Skeletal muscle tissue (tissue), 4 donors: ENCODE data around the gene TFDP2. TPM values are rescaled to one million over a fixed set of nuclear protein-coding genes. Genes with fewer than 3 reads are reported as not detected.
"Not testable (repeated sequence)": the region's sequence is repeated elsewhere in the genome, so short reads cannot be mapped to it uniquely, and the experiment has no call there.

Source experiments
- H3K27ac ChIP-seq: one replicate; pipeline ENCODE4 v1.7.0; 2013; ENCODE audit warnings: mild to moderate bottlenecking, low read depth, low read length, inconsistent platforms
- H3K27me3 ChIP-seq, 3 donors: one replicate each; pipeline ENCODE4 v1.7.0; 2013; ENCODE audit warnings: low read length in 3 of 3; ENCODE audit not compliant: control insufficient read depth in 3 of 3, insufficient read depth in 3 of 3
- H3K36me3 ChIP-seq, 3 donors: one replicate each; pipeline ENCODE4 v1.7.0; 2013; ENCODE audit warnings: low read length in 3 of 3; ENCODE audit not compliant: control insufficient read depth in 3 of 3, insufficient read depth in 3 of 3
- H3K4me1 ChIP-seq, 3 donors: one replicate each; pipeline ENCODE4 v1.7.0; 2013; ENCODE audit warnings: low read length in 3 of 3, mild to moderate bottlenecking in 3 of 3; ENCODE audit not compliant: control insufficient read depth in 3 of 3, insufficient read depth in 3 of 3
- H3K4me3 ChIP-seq, 3 donors: one replicate each; pipeline ENCODE4 v1.7.0; 2013; ENCODE audit warnings: low read length in 3 of 3
- H3K9ac ChIP-seq, 3 donors: one replicate each; pipeline ENCODE4 v1.7.0; 2013; ENCODE audit warnings: low read length in 3 of 3, mild to moderate bottlenecking in 3 of 3, moderate library complexity in 2 of 3, low read depth in 1 of 3
- H3K9me3 ChIP-seq, 3 donors: one replicate each; pipeline ENCODE4 v1.7.0; 2013; ENCODE audit warnings: low read length in 3 of 3; ENCODE audit not compliant: control insufficient read depth in 3 of 3
- total RNA-seq: library from RNA; depleted of rRNA; stranded (reverse); fragments of >200 nt; gene quantifications from one replicate; pipeline ENCODE4 v1.2.3, GENCODE V29; 2014
- donor health status: Osteomylitis.

Gene TFDP2
- total RNA-seq, 1 donor from 2014 or later, result 29.2 TPM

DNA sequence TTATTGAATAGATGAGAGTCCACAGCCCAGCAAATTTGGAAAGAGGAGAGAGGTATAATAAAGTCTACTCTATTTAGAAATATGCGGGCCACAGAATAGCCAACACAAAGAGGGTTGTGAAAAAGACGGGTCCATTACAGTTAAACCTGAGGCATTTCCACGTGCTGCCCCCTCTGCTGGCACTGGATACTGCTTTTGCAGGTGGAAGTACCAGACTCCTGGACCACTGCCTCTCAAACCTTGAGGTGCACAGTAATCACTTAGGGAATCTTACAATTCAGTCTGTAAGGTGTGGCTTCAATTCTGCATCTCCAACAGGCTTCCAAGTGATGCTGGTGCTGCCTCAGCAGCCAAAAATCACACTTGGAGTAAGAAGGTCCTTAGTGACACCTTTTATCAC is 3.0 kb upstream of the TFDP2 start:
- H3K36me3 ChIP-seq, result no peaks in the 10 kb centered on the region
- H3K4me3 ChIP-seq, result no peak overlapping the region
- no peaks in the 10 kb centered on the region for H3K27me3 ChIP-seq
- H3K4me1 ChIP-seq, result peaks cover 12 to 14% (median 13%) of the 10 kb centered on the region in 3 donors
- H3K9ac ChIP-seq, result no peak overlapping the region
- no peaks in the 10 kb centered on the region for H3K9me3 ChIP-seq
- H3K27ac ChIP-seq, result no peak overlapping the region

DNA sequence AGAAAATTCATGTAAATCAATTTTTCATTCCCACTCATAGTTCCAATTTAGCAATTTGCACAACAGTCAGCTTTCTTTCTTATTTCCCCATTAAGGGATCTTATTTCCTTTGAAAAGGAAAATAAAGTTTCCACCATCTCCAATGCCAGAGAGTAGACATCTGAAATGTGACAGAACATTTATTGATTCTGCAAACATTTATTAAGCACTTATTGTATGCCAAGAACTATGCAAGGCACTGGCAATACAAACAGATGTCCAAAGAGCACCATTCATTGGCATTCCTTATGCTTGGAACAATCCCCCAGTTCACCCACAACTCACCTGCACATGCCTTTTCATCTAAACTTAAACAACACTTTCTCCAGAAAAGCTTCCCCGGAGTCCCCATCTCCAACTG is 2.5 kb upstream of the TFDP2 start:
- Histone ChIP-seq H3K4me3 (no peak overlapping the region), H3K4me1 (peaks cover 14 to 15% (median 15%) of the 10 kb centered on the region in 3 donors), H3K36me3 (no peaks in the 10 kb centered on the region), H3K9me3 (no peaks in the 10 kb centered on the region), H3K27ac (no peak overlapping the region), H3K9ac (no peak overlapping the region), H3K27me3 (no peaks in the 10 kb centered on the region)

DNA sequence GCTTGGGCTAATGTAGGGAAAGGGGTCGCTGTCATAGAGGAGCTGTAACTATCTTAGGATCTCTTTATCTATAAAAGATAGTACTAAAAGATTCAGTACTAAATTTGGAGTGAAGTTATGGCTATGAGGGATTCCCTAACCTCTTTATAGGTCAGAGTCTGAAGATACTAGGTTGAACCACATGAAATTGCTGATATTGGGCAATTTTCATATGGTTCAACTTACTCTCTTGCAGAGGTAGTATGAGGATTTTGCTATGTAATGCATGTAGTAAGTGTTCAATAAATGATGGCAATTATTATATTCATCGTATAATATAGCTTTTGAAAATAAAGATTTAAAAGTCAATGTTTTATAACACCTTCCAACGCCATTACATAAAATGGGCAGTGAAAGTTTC is 1.9 kb upstream of the TFDP2 start:
- no peaks in the 10 kb centered on the region for H3K27me3 ChIP-seq
- no peak overlapping the region for H3K27ac ChIP-seq

DNA sequence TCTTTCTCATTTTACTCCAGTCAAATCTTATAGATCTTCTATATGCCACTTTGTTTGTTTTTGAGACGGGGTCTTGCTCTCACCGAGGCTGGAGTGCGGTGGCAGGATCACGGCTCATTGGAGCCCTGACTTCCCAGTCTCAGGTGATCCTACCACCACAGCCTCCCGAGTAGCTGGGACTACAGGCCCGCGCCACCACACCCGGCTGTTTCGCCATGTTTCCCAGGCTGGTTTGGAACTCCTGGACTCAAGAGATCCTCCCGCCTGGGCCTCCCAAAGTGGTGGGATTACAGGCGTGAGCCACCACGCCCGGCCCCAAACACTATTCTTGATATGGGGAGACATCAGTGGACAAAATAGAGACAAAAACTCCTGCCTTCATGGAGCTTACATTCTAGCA is 927 bp upstream of the TFDP2 start:
- Histone ChIP-seq H3K4me1 (peaks cover 14 to 15% (median 15%) of the 10 kb centered on the region in 3 donors), H3K9ac (no peak overlapping the region), H3K36me3 (no peaks in the 10 kb centered on the region), H3K4me3 (no peak overlapping the region), H3K27me3 (no peaks in the 10 kb centered on the region), H3K27ac (no peak overlapping the region), H3K9me3 (no peaks in the 10 kb centered on the region)

More for the DNA sequence above, 1.9 kb upstream of the TFDP2 start:
- no peaks in the 10 kb centered on the region for H3K9me3 ChIP-seq
- H3K4me3 ChIP-seq, result no peak overlapping the region
- no peaks in the 10 kb centered on the region for H3K36me3 ChIP-seq
- H3K4me1 ChIP-seq, result peaks cover 14 to 15% (median 15%) of the 10 kb centered on the region in 3 donors
- no peak overlapping the region for H3K9ac ChIP-seq

DNA sequence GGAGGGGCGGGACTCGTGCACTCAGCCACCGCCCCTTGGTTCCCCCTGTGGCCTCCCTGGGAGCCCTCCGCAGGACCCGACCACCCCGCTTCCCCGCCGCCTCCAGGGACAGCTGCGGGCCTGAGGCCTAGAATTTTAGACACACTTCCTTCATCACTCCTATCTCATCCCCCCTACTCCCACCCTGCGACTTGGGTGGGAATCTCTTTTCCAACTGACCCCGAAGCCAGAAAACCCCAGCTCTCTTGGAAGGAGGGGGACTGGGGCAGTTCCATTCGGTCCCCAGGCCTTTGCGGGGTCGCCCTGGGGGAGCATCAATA is 289 bp upstream of the TFDP2 start:
- Histone ChIP-seq H3K4me1 (peaks cover 14 to 15% (median 15%) of the 10 kb centered on the region in 3 donors), H3K9ac (peak overlapping the region; percentile 48 to 89 (median 53)), H3K4me3 (peak overlapping the region; percentile 86 to 94 (median 90)), H3K9me3 (no peaks in the 10 kb centered on the region), H3K27me3 (no peaks in the 10 kb centered on the region), H3K27ac (peak overlapping the region; percentile 77), H3K36me3 (no peaks in the 10 kb centered on the region)

DNA sequence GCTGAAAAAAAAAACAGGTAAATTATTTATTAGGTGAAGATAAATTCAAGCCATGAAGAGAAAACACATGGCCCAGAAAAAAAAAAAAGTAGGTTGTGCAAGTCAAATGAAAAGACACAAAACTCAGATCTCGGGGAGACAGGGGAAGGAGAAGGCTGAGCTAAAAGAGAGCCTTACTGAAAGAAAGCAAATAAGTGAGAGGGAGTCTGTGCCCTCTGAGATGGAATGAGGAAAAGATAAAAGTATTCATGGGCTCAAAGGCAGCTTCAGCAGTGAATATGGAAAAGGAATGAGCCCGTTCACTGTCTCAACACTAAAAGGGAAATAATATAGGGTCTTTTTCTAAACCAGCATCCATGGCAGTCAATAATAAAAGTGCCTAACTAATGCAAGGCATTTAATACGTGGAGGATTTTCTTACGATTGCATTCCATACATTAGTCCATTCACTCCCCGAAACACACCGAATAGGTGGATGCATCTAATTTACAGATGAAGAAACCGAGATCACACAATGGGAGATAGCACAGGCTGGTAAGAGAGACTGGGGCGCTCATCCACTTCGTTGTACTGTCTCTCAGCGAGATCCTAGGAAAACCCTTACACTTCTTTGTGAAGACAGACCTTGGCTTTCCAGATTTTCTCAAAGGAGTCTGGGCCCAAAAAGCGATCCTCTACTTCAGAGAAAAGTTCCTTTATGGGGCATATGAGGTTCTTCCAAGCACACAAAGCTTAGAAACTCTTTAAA is 1.1 kb downstream of the TFDP2 start:
- H3K9ac ChIP-seq, result peak overlapping the region; percentile 87 to 90 (median 89)
- H3K4me1 ChIP-seq, result peaks cover 14 to 15% (median 15%) of the 10 kb centered on the region in 3 donors
- peak overlapping the region; percentile 77 for H3K27ac ChIP-seq
- H3K9me3 ChIP-seq, result no peaks in the 10 kb centered on the region
- no peaks in the 10 kb centered on the region for H3K36me3 ChIP-seq
- peak overlapping the region; percentile 86 to 94 (median 90) for H3K4me3 ChIP-seq
- H3K27me3 ChIP-seq, result no peaks in the 10 kb centered on the region

DNA sequence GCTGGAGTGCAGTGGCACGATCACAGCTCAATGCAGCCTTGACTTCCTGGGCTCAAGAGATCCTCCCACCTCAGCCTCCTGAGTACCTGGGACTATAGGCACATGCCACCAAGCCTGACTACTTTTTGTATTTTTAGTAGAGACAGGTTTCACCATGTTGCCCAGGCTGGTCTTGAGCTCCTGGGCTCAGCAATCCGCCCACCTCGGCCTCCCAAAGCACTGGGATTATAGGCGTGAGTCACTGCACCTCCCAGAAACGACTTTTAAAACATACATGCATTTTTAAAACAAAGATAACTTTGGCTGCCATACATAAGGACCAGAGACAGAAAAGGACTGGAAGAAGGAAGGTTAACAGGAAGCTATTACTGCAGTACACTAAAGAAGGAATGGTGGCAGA is 4.8 kb downstream of the TFDP2 start:
- H3K27me3 ChIP-seq, H3K27ac ChIP-seq: not testable (repeated sequence)
- peaks cover 11 to 15% (median 15%) of the 10 kb centered on the region in 3 donors for H3K4me1 ChIP-seq

DNA sequence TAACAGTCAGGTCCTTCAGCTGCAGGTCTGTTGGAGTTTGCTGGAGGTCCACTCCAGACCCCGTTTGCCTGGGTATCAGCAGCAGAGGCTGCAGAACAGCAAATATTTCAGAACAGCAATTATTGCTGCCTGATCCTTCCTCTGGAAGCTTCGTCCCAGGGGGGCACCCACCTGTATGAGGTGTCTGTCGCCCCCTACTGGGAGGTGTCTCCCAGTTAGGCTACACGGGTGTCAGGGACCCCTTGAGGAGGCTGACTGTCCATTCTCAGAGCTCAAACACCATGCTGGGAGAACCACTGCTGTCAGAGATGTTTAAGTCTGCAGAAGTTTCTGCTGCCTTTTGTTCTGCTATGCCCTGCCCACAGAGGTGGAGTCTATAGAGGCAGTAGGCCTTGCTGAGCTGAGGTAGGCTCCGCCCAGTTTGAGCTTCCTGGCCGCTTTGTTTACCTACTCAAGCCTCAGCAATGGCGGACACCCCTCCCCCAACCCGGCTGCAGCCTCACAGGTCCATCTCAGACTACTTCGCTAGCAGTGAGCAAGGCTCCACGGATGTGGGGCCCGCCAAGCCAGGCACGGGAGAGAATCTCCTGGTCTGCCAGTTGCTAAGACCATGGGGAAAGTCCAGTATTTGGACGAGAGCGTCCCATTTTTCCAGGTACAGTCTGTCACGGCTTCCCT is 8.6 kb downstream of the TFDP2 start:
- H3K36me3 ChIP-seq, H3K27ac ChIP-seq, H3K9ac ChIP-seq, H3K4me3 ChIP-seq, H3K27me3 ChIP-seq, H3K4me1 ChIP-seq, H3K9me3 ChIP-seq: not testable (repeated sequence)

More for the DNA sequence above, 4.8 kb downstream of the TFDP2 start:
- not testable (repeated sequence) for H3K9ac ChIP-seq, H3K9me3 ChIP-seq, H3K36me3 ChIP-seq, H3K4me3 ChIP-seq

DNA sequence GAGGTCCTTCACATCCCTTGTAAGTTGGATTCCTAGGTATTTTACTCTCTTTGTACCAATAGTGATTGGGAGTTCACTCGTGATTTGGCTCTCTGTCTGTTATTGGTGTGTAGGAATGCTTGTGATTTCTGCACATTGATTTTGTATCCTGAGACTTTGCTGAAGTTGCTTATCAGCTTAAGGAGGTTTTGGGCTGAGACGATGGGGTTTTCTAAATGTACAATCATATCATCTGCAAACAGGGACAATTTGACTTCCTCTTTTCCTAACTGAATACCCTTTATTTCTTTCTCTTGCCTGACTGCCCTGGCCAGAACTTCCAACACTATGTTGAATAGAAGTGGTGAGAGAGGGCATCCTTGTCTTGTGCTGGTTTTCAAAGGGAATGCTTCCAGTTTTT is 12.3 kb downstream of the TFDP2 start:
- not testable (repeated sequence) for H3K27me3 ChIP-seq, H3K4me3 ChIP-seq, H3K9me3 ChIP-seq, H3K27ac ChIP-seq, H3K36me3 ChIP-seq, H3K4me1 ChIP-seq, H3K9ac ChIP-seq

DNA sequence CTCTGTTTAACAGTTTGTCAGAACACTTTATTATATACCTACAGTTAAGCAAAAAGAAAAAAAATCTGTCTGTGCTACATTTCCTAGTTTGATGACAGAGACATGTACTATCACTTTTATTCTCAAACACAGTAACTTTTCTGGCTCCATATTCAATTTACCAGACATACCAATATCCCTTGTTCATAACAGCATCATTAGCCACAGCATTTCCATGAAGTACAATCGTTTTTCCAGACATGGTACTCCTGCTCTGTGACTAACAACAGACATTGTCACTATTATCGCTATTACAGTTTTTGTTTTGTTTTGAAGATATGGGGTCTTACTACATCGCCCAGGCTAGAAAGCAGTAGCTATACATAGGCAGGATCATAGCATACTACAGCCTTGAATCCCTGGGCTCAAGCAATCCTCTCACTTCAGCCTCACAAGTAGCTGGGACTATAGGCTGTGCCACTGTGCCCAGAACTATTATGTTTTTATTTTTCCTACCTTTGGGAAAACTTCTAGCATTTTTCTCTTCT is 14.5 kb downstream of the TFDP2 start:
- Histone ChIP-seq H3K36me3 (peaks cover 0 to 2% (median 0%) of the 10 kb centered on the region in 3 donors), H3K9me3 (no peaks in the 10 kb centered on the region), H3K9ac (no peak overlapping the region), H3K27me3 (no peaks in the 10 kb centered on the region), H3K27ac (no peak overlapping the region), H3K4me1 (no peaks in the 10 kb centered on the region), H3K4me3 (no peak overlapping the region)
